HepG2 (cell line): Measurements from ENCODE around the gene CTNNBIP1. TPM values are rescaled to one million over a fixed set of nuclear protein-coding genes. Genes with fewer than 3 reads are reported as not detected.
A peak's percentile ranks its signal among the peaks of the same experiment; 100 is the strongest.

Experiments used
- BCLAF1 ChIP-seq: fragments of 450-650 bp; IDR thresholded peaks from 2 replicates; pipeline ENCODE4 v1.6.1; 2017; ENCODE audit warnings: mild to moderate bottlenecking
- LRRFIP1 ChIP-seq: sonication (generic); formaldehyde crosslinking; conservative IDR thresholded peaks from 2 replicates; pipeline ENCODE4 v1.4.0; 2020; ENCODE audit warnings: missing genetic modification reagents
- PRDM15 ChIP-seq: sonication (generic); formaldehyde crosslinking; IDR thresholded peaks from 2 replicates; pipeline ENCODE4 v1.4.0; 2020; ENCODE audit warnings: missing genetic modification reagents
- SIN3B ChIP-seq: fragments of 150-350 bp; IDR thresholded peaks from 2 replicates; pipeline ENCODE4 v1.6.1; 2014; ENCODE audit warnings: low read length
- SP4 ChIP-seq: sonication (generic); formaldehyde crosslinking; IDR thresholded peaks from 2 replicates; pipeline ENCODE4 v1.8.1; 2023; ENCODE audit warnings: mild to moderate bottlenecking, missing genetic modification reagents
- ZBTB42 ChIP-seq: sonication (generic); formaldehyde crosslinking; IDR thresholded peaks from 2 replicates; pipeline ENCODE4 v1.5.0; 2020; ENCODE audit warnings: mild to moderate bottlenecking, missing genetic modification reagents
- ZFX ChIP-seq: sonication (generic); formaldehyde crosslinking; IDR thresholded peaks from 2 replicates; pipeline ENCODE4 v1.4.0; 2020; ENCODE audit warnings: mild to moderate bottlenecking, low read depth, missing genetic modification reagents, moderate library complexity
- ZMYM4 ChIP-seq: sonication (generic); formaldehyde crosslinking; IDR thresholded peaks from 2 replicates; pipeline ENCODE4 v1.8.1; 2023; ENCODE audit warnings: mild to moderate bottlenecking, missing genetic modification reagents
- ZNF431 ChIP-seq: sonication (generic); formaldehyde crosslinking; IDR thresholded peaks from 2 replicates; pipeline ENCODE4 v1.9.0; 2022; ENCODE audit warnings: missing genetic modification reagents, low read depth, mild to moderate bottlenecking, borderline replicate concordance
- ZNF468 ChIP-seq: sonication (generic); formaldehyde crosslinking; IDR thresholded peaks from 2 replicates; pipeline ENCODE4 v1.8.0; 2022; ENCODE audit warnings: mild to moderate bottlenecking, moderate library complexity, missing genetic modification reagents
- ZNF570 ChIP-seq: sonication (generic); formaldehyde crosslinking; IDR thresholded peaks from 2 replicates; pipeline ENCODE4 v1.4.0; 2020; ENCODE audit warnings: mild to moderate bottlenecking, missing genetic modification reagents, borderline replicate concordance
- polyA plus RNA-seq, 8 experiments: library from polyadenylated mRNA; depleted of rRNA in 3 of 8; stranded (reverse) in 7 of 8; unstranded in 1 of 8; fragments of >200 nt; fragmentation: Illumina TruSeq in 4 of 8; extraction: Trizol in 4 of 8; gene quantifications; 2 replicates each; pipeline versions ENCODE4 v1.2.1 to v1.2.3, GENCODE V29; 2011 to 2016; ENCODE audit warnings: low read depth in 4 of 8, missing spikeins in 1 of 8, mixed read lengths in 1 of 8; ENCODE audit not compliant: insufficient read depth in 1 of 8
- total RNA-seq, 5 experiments: library from RNA; depleted of rRNA; stranded (reverse); fragments of >200 nt; fragmentation: Illumina TruSeq; extraction: Trizol; gene quantifications; 2 replicates each; pipeline ENCODE4 v1.2.3, GENCODE V29; 2016; ENCODE audit warnings: low read depth in 1 of 5
- TF ChIP-seq, protein P1 (sequence below): sonication (generic); formaldehyde crosslinking; IDR thresholded peaks from 2 replicates; pipeline ENCODE4 v1.5.1; 2020; ENCODE audit warnings: missing genetic modification reagents, mild to moderate bottlenecking, borderline replicate concordance
- TF ChIP-seq, protein P2 (sequence below): sonication (generic); formaldehyde crosslinking; IDR thresholded peaks from 2 replicates; pipeline ENCODE4 v1.5.1; 2020; ENCODE audit warnings: missing genetic modification reagents, mild to moderate bottlenecking, borderline replicate concordance
- TF ChIP-seq, protein P3 (sequence below): sonication (generic); formaldehyde crosslinking; IDR thresholded peaks from 2 replicates; pipeline ENCODE4 v1.8.1; 2023; ENCODE audit warnings: mild to moderate bottlenecking, moderate library complexity, missing genetic modification reagents

CTNNBIP1 gene
- total and polyA plus RNA-seq, 2 of the 13 experiments (the other 11 are each of a cell fraction or from before 2014, with no cell fraction given), result 71.7 to 83.0 TPM

- TF ChIP-seq PRDM15 (CRISPR knock-in tag) (0 out of 2 replicates have a peak, but pooled peaks have one; percentile 13), ZBTB42 (CRISPR knock-in tag) (no peak), ZMYM4 (CRISPR knock-in tag) (peak; percentile 65), SIN3B (0 out of 2 replicates have a peak, but pooled peaks have one; percentile 42), SP4 (CRISPR knock-in tag) (peak; percentile 98), ZNF468 (CRISPR knock-in tag) (no peak), ZNF431 (CRISPR knock-in tag) (peak; percentile 30; the same call in 1 of the 2 replicates), ZFX (CRISPR knock-in tag) (peak; percentile 65), BCLAF1 (no peak), LRRFIP1 (CRISPR knock-in tag) (no peak), ZNF570 (CRISPR knock-in tag) (no peak)
- TF ChIP-seq, protein P1, sequence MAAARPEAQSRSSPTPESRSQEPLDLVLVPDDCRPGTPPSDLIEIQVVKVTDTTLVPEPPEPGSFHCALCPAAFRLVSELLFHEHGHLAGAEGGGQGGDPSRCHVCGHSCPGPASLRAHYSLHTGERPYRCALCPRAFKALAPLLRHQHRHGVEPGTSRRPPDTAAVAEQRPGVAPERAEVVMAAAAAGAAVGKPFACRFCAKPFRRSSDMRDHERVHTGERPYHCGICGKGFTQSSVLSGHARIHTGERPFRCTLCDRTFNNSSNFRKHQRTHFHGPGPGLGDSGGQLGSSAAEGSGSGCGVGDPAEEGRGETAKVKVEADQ (CRISPR knock-in tag), result 0 out of 2 replicates have a peak, but pooled peaks have one; percentile 27
- TF ChIP-seq, protein P2, sequence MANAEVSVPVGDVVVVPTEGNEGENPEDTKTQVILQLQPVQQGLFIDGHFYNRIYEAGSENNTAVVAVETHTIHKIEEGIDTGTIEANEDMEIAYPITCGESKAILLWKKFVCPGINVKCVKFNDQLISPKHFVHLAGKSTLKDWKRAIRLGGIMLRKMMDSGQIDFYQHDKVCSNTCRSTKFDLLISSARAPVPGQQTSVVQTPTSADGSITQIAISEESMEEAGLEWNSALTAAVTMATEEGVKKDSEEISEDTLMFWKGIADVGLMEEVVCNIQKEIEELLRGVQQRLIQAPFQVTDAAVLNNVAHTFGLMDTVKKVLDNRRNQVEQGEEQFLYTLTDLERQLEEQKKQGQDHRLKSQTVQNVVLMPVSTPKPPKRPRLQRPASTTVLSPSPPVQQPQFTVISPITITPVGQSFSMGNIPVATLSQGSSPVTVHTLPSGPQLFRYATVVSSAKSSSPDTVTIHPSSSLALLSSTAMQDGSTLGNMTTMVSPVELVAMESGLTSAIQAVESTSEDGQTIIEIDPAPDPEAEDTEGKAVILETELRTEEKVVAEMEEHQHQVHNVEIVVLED (CRISPR knock-in tag), result peak; percentile 57; the same call in 1 of the 2 replicates
- TF ChIP-seq, protein P3, sequence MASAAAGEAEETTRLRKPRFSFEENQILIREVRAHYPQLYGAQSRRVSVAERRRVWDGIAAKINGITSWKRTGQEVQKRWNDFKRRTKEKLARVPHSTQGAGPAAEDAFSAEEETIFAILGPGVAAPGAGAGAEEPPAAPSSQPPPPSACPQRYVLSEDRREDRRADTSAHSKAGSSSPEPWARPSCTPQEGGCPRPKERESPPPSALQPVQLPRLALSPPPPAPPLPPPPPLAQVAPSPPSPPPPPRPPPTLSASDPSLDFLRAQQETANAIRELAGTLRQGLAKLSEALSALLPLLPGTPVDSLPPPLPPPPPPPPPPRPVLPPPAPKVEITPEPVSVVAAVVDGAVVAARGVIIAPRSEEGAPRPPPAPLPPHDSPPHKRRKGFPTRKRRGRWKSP, result peak; percentile 80; the same call in 1 of the 2 replicates
Observed at GRCh38 chr1:9910423-9911178, 532 bp upstream of the CTNNBIP1 start (continued).
